T-helper 1 cell (primary cell): ENCODE data around the gene GSTO2.
A peak's percentile ranks its signal among the peaks of the same experiment; 100 is the strongest.

Source experiments
- DNase-seq, 5 donors: peaks; one replicate each; pipeline ENCODE4 v3.0.0-alpha.2; 2012 to 2020

GSTO2 gene

GRCh38 chr10:104281694-104282093, 12.7 kb downstream of the GSTO2 start:
- DNase-seq, result no peak

GRCh38 chr10:104284846-104285245, 15.9 kb downstream of the GSTO2 start:
- no peak for DNase-seq

GRCh38 chr10:104286939-104287338, 18.0 kb downstream of the GSTO2 start:
- DNase-seq, result no peak

DNA sequence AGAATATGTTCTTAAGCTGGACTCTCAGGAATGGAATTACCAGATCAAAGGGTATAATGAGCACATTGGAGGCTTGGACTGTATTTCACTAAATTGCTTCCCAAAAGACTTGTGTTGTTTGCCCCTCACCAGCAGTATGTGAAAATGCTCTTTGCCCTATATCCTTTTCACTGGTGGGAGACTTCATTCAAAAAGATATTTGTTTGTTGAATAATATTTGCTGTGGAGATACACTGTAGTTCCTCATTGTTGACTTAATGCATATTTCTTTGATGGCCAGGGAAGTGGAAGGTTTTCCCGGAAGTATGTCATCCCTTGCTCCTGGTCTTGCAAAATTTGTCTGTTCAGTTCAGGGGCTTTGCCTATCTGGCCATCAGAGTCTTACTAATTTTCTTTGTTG, 19.4 kb downstream of the GSTO2 start:
- no peak for DNase-seq

DNA sequence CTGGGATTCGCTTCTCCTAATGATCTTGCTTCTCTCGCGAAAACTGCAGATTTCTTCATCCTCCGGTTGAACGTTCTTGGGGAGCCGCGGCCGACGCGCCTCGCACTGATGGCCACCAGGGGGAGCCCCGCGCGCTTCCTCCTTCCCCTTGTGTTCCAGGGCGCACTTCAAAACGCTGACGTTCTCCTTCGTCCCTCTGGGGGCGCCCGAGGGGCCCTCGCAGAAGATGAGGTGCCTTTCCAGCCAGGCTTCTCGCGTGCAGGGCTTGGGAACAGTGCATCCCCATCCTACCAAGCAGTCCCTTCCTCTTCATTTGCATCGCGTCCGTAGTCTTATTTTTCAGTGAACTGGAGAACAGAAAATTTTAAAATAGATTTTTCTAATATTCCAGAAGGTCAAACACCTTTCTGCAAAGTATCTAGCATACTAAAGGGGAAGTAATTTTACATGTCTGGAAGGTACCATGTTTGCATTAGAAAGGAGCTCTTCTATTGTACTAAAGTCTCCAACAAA, 22.5 kb downstream of the GSTO2 start:
- DNase-seq, result peak; percentile 74 to 87 (median 82)

DNA sequence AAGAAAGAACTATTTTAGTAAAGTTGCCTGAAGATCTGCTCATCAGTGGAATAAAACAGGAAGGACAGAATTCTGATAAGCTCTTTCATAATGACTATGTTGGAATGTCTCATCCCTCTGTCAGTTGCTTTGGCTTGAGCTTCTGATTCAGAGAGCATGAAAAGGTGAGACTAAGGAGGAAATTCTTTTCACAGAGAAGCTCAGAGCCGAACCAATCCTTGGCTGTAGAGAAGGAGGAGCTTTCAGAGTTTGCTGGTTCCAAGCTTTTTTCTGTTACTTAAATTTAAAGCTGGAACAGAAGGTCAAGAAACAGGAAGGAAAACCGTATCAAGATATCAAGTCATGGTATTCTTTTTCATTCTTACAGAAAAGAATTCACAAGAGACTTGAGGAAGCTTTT, 24.0 kb downstream of the GSTO2 start:
- DNase-seq, result no peak

- no peak for DNase-seq
Observed at GRCh38 chr10:104293781-104294321, 24.9 kb downstream of the GSTO2 start.

DNA sequence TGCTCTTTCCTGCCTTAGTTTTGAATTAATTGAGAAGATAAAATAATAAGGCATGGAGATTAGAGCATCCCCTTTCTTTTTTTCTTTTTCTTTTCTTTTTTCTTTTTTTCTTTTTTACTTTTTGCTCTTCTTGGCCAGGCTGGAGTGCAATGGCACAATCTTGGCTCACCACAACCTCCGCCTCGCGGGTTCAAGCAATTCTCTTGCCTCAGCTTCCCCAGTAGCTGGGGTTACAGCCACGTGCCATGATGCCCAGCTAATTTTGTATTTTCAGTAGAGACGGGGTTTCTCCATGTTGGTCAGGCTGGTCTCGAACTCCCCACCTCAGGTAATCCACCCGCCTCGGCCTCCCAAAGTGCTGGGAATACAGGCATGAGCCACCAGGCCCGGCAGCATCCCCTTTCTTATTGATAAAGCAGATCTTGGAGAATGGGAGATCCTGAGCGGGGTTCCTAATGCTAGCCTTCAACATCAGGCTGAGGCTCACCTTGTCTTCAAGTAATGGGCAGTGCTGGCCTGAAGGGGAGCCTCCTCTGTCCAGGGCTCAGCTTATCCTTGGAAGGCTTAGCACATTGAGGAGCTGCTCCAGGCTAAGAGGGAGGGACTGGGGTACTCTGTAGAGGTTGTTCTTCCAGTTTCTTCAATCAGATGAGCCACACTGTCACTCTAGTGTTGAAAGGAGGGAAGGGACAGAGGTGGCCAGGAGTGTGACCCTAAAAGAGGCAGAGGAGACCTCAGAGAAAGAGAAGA, 27.9 kb downstream of the GSTO2 start:
- DNase-seq, result no peak

- no peak for DNase-seq
Observed at GRCh38 chr10:104297697-104298660, 29.0 kb downstream of the GSTO2 start.

DNA sequence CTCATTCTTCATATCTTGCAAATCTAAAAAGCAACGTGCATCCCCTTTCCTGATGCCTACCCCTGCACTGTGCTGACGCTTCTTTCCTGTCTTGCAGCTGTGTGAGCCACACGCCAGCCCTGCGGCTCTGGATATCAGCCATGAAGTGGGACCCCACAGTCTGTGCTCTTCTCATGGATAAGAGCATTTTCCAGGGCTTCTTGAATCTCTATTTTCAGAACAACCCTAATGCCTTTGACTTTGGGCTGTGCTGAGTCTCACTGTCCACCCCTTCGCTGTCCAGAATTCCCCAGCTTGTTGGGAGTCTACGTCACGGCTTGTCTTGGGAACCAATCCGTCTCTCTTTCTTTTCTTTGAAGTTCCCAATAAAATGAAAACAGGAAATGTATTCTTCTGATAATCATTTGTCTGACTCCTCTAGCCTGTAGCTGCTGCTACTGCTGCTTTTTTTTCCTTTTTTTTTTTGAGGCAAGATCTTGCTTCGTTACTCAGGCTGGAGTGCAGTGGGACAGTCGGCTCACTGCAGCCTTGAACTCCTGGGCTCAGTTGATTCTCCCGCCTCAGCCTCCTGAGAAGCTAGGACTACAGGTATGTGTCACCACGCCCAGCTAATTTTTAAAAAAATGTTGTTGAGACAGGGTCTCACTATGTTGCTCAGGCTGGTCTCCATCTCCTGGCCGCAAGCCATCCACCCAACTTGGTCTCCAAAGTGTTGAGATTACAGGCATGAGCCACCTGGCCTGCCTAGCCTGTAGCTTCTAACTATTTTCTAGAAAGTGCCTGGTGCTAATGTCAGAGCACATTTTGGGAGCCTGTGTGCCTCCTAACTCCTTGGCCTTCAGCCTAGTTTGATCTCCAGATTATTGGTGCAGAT, 30.3 kb downstream of the GSTO2 start:
- DNase-seq, result no peak

GRCh38 chr10:104300002-104300735, 31.2 kb downstream of the GSTO2 start:
- no peak for DNase-seq

DNA sequence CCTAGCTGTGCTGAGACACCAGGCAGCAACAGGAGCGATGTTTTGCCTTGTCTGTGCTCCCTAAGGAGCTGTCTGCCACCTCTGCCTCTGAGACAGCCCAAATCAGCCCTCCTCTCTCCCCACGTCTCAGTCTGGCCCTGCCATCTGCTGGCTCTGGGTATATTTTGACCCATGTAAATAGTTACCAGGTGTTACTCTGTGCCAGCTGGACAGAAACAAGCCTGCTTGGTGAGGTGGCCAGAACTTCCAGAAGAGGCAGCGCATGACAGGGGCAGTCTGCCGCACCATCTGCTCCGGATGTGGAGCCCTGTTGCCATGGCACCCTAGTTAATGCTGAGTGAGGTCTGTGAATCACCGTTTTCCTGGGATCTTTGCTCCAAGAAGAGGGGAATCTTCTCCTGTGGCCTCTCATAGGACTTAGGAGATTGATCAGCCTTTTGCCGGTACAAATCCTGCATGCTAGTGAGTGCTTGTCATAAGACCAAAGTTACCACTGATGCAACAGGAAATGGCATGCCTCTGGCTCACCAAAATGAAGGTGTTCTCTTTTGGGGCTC, 31.8 kb downstream of the GSTO2 start:
- peak in 1 of 5 donors; percentile 63 for DNase-seq

- DNase-seq, result no peak
Observed at GRCh38 chr10:104301907-104302690, 33.1 kb downstream of the GSTO2 start.

GRCh38 chr10:104303594-104304355, 34.8 kb downstream of the GSTO2 start:
- no peak for DNase-seq

DNA sequence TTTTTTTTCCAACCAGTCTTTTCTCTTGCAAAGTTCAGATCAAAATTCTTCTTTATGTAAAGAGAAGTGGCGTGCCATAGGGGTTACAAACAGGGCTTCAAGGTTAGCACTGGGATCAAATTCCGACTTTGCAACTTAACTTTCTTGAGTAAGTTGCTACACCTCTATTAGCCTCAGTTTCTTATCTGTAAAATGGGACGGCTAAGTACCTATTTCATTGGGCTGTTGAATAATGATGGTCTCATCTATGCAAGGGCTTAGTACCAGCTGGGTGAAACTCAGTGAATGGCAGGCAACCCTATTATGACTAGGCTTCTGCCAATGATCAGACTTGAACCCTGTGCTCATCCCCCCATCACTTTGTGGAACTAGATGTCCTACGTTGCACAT, 35.4 kb downstream of the GSTO2 start:
- DNase-seq, result no peak

DNA sequence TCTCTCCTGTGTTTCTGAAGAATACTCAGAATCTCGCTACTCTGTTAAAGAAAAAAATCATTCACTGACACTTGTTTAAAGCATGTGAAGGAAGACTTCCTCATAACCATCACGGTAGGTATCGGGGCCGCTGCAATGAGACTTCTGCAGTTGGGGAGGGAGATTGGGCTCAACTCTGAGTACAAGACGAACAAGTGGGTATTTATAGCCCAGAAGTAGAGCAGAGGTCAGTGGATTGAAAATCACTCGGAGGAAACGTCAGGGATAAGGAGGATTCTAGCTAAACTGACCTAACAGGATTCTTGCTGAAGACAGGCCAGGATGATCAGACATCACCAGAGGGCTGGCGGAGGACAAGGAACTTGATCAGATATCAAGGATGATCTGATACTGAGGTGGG, 35.9 kb downstream of the GSTO2 start:
- DNase-seq, result no peak

- DNase-seq, result no peak
Observed at GRCh38 chr10:104306897-104307296, 37.9 kb downstream of the GSTO2 start.

GRCh38 chr10:104307576-104308438, 38.8 kb downstream of the GSTO2 start:
- DNase-seq, result no peak
